Measurements from ENCODE around the gene GTF3C2.
A peak's percentile ranks its signal among the peaks of the same experiment; 100 is the strongest.

DNA sequence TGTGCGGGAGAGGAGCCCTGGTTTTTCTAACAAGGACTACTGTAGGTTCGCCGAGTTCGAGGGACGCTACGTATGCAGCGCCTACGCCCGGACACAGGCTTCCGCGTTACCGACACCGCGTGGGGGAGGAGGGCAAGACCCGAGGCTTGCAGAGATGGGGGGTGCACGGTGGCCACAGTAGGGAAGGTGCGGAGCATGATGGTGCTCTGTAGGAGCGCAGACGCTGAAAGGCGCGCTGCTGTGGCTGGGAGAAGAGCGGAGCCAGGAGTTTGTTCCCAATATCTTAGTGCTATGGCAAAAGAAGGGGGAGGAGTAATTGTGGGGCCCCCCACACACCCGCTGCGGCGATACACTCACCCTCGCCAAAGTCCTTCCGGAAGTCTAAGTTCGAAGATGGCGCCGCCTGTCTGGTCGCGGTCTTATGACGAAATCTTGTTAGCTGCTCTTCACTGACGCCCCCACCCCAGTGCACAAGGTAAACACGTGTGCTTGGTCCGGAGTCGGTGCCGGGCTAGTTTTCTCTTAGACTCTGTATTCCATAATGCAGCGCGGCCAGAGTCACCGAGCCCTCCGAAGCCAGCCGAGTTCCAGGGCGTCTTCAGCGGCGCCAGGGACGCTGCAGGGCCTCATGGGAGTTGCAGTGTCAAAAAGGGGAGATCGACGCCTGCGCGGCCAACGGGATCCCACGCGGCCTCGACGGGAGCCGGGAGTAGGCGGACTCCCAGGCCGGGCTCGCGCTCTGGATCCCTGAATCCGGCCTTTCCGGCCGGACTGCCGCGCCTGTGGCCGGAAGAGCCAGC lies at the start of gene GTF3C2:
- TF ChIP-seq, protein P1, sequence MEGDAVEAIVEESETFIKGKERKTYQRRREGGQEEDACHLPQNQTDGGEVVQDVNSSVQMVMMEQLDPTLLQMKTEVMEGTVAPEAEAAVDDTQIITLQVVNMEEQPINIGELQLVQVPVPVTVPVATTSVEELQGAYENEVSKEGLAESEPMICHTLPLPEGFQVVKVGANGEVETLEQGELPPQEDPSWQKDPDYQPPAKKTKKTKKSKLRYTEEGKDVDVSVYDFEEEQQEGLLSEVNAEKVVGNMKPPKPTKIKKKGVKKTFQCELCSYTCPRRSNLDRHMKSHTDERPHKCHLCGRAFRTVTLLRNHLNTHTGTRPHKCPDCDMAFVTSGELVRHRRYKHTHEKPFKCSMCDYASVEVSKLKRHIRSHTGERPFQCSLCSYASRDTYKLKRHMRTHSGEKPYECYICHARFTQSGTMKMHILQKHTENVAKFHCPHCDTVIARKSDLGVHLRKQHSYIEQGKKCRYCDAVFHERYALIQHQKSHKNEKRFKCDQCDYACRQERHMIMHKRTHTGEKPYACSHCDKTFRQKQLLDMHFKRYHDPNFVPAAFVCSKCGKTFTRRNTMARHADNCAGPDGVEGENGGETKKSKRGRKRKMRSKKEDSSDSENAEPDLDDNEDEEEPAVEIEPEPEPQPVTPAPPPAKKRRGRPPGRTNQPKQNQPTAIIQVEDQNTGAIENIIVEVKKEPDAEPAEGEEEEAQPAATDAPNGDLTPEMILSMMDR (IDR thresholded peaks at IDR 0.05 in 8 of 11, conservative IDR thresholded peaks at IDR 0.05 in 3 of 11): peak in 7 of 11 experiments; percentile 17 to 51 (median 25)
- TF ChIP-seq POLR2AphosphoS5 (IDR thresholded peaks at IDR 0.05) (peak; percentile 85 to 87 (median 87)), POLR2A (IDR thresholded peaks at IDR 0.05) (peak in 1 of 3 donors; percentile 30)

Data from spleen (tissue), 7 donors.